H1 (cell line): ENCODE measurements around the gene OR2A12. TPM values are rescaled to one million over a fixed set of nuclear protein-coding genes. Genes with fewer than 3 reads are reported as not detected.

Experiments used
- CTCF ChIA-PET: fragments of 300-600 bp; sonication (Branson Sonifier 250); formaldehyde crosslinking; loops from one replicate; lab custom pipeline; 2021; ENCODE audit not compliant: partially characterized antibody; lab: Charles Lee
- POLR2A ChIA-PET: fragments of 300-600 bp; sonication (Branson Sonifier 250); formaldehyde crosslinking; loops from one replicate; lab custom pipeline; 2021; ENCODE audit warnings: inconsistent platforms; ENCODE audit not compliant: partially characterized antibody; lab: Charles Lee
- DNase-seq, 2 experiments: peaks; one replicate each; pipeline versions ENCODE4 v3.0.0 to v3.0.0-alpha.2; 2010 to 2022; ENCODE audit warnings: low spot score in 2 of 2, low read depth in 1 of 2, mixed read lengths in 1 of 2
- FAIRE-seq: peaks from 2 replicates; lab custom pipeline; 2011; peaks lifted over from hg19 to GRCh38; lab: Jason Lieb, UNC
- H2AFZ ChIP-seq: 2 replicates; pipeline ENCODE4 v1.8.1; 2012; ENCODE audit warnings: low read length, inconsistent platforms
- H2AK5ac ChIP-seq: 2 replicates; pipeline ENCODE4 v1.6.1; 2013; ENCODE audit warnings: low read depth, low read length
- H2BK120ac ChIP-seq: replicated peaks from 2 replicates; pipeline ENCODE3; 2013; ENCODE audit warnings: low read depth, low read length, inconsistent platforms
- H2BK12ac ChIP-seq: 2 replicates; pipeline ENCODE4 v1.6.1; 2013; ENCODE audit warnings: low read depth, low read length
- H2BK15ac ChIP-seq: 2 replicates; pipeline ENCODE4 v1.6.1; 2013; ENCODE audit warnings: low read length
- H2BK20ac ChIP-seq: 2 replicates; pipeline ENCODE4 v1.6.1; 2013; ENCODE audit warnings: low read length
- H2BK5ac ChIP-seq: 2 replicates; pipeline ENCODE4 v1.6.1; 2013; ENCODE audit warnings: low read depth, low read length
- H3K14ac ChIP-seq: 2 replicates; pipeline ENCODE4 v1.6.1; 2013; ENCODE audit warnings: inconsistent platforms; ENCODE audit not compliant: insufficient read length
- H3K18ac ChIP-seq: 2 replicates; pipeline ENCODE4 v1.6.1; 2013; ENCODE audit warnings: low read length; ENCODE audit errors: extremely low read depth
- H3K23ac ChIP-seq: 2 replicates; pipeline ENCODE4 v1.6.1; 2013; ENCODE audit warnings: inconsistent platforms; ENCODE audit not compliant: insufficient read length
- H3K23me2 ChIP-seq: 2 replicates; pipeline ENCODE4 v1.6.1; 2013; ENCODE audit warnings: low read depth, low read length
- H3K27ac ChIP-seq: 2 replicates; pipeline ENCODE4 v1.6.1; 2011; ENCODE audit warnings: low read depth, low read length, inconsistent platforms
- H3K27me3 ChIP-seq, 4 experiments: replicated peaks in 1 of 4; 1 replicate in 1 of 4; 2 replicates in 3 of 4; pipeline versions ENCODE4 v1.6.1 to v1.8.1; 2011 to 2013; ENCODE audit warnings: low read length in 3 of 4, mild to moderate bottlenecking in 3 of 4, inconsistent platforms in 2 of 4, mixed read lengths in 2 of 4, moderate library complexity in 1 of 4; ENCODE audit not compliant: control insufficient read depth in 3 of 4, insufficient read depth in 3 of 4; ENCODE audit errors: extremely low read depth in 1 of 4
- H3K36me3 ChIP-seq, 4 experiments: 2 replicates each; pipeline versions ENCODE4 v1.6.1 to v1.8.1; 2011 to 2013; ENCODE audit warnings: mild to moderate bottlenecking in 4 of 4, low read length in 3 of 4, moderate library complexity in 2 of 4, control low read depth in 1 of 4, inconsistent platforms in 1 of 4; ENCODE audit not compliant: insufficient read depth in 4 of 4, control insufficient read depth in 2 of 4
- H3K4ac ChIP-seq: replicated peaks from 2 replicates; pipeline ENCODE3; 2013; ENCODE audit warnings: low read length, low read depth, mixed read lengths, inconsistent platforms; ENCODE audit not compliant: insufficient read length
- H3K4me1 ChIP-seq, 4 experiments: replicated peaks in 1 of 4; 1 replicate in 1 of 4; 2 replicates in 3 of 4; pipeline versions ENCODE4 v1.6.1 to v1.8.1; 2011 to 2013; ENCODE audit warnings: low read length in 3 of 4, inconsistent platforms in 2 of 4, mixed read lengths in 1 of 4; ENCODE audit not compliant: insufficient read depth in 4 of 4, control insufficient read depth in 3 of 4
- H3K4me2 ChIP-seq, 2 experiments: 2 replicates each; pipeline versions ENCODE4 v1.6.1 to v1.8.1; 2011 to 2013; ENCODE audit warnings: low read depth in 2 of 2, low read length in 2 of 2, control low read depth in 1 of 2, inconsistent platforms in 1 of 2, mild to moderate bottlenecking in 1 of 2; ENCODE audit not compliant: insufficient read depth in 1 of 2
- H3K4me3 ChIP-seq, 4 experiments: fragments of 200-600, 300-600 bp in 1 of 4; sonication (generic), shearing (Covaris generic), sonication (Bioruptor Twin) in 1 of 4; 2 replicates each; pipeline versions ENCODE4 v1.5.1 to v1.8.1; 2011 to 2016; ENCODE audit warnings: low read length in 4 of 4, low read depth in 3 of 4, control low read depth in 2 of 4, inconsistent platforms in 2 of 4, mild to moderate bottlenecking in 2 of 4, mixed read lengths in 1 of 4, moderate library complexity in 1 of 4; ENCODE audit not compliant: insufficient read depth in 2 of 4; ENCODE audit errors: extremely low read depth in 1 of 4
- H3K56ac ChIP-seq: replicated peaks from 2 replicates; pipeline ENCODE3; 2013; ENCODE audit warnings: low read depth, mild to moderate bottlenecking, mixed read lengths, low read length, inconsistent platforms; ENCODE audit not compliant: insufficient read length
- H3K79me1 ChIP-seq: 2 replicates; pipeline ENCODE4 v1.6.1; 2013; ENCODE audit warnings: low read depth, low read length, control low read depth
- H3K79me2 ChIP-seq, 2 experiments: 2 replicates each; pipeline versions ENCODE4 v1.6.1 to v1.8.1; 2012 to 2013; ENCODE audit warnings: low read length in 2 of 2, mild to moderate bottlenecking in 2 of 2, inconsistent platforms in 1 of 2; ENCODE audit not compliant: insufficient read depth in 2 of 2, control insufficient read depth in 1 of 2
- H3K9ac ChIP-seq, 4 experiments: replicated peaks in 1 of 4; 1 replicate in 1 of 4; 2 replicates in 3 of 4; pipeline versions ENCODE4 v1.6.1 to v1.8.1; 2011 to 2013; ENCODE audit warnings: low read depth in 3 of 4, low read length in 3 of 4, control low read depth in 2 of 4, mild to moderate bottlenecking in 2 of 4, moderate library complexity in 2 of 4, inconsistent platforms in 1 of 4; ENCODE audit errors: extremely low read depth in 1 of 4
- H3K9me3 ChIP-seq, 2 experiments: 2 replicates each; pipeline versions ENCODE4 v1.6.1 to v1.8.1; 2012 to 2013; ENCODE audit warnings: mild to moderate bottlenecking in 2 of 2, moderate library complexity in 2 of 2, control low read depth in 1 of 2, inconsistent platforms in 1 of 2, low read depth in 1 of 2, low read length in 1 of 2, mixed read lengths in 1 of 2; ENCODE audit not compliant: insufficient read depth in 2 of 2
- H4K20me1 ChIP-seq, 2 experiments: replicated peaks in 1 of 2; 2 replicates each; pipeline versions ENCODE3 to v1.8.1; 2011 to 2013; ENCODE audit warnings: inconsistent platforms in 2 of 2, low read length in 2 of 2, mild to moderate bottlenecking in 1 of 2; ENCODE audit not compliant: insufficient read depth in 2 of 2, control insufficient read depth in 1 of 2
- H4K5ac ChIP-seq: 2 replicates; pipeline ENCODE4 v1.6.1; 2013; ENCODE audit warnings: low read length, low read depth, mixed read lengths, inconsistent platforms; ENCODE audit not compliant: insufficient read length
- H4K8ac ChIP-seq: 2 replicates; pipeline ENCODE4 v1.8.0; 2013; ENCODE audit warnings: mild to moderate bottlenecking, moderate library complexity, low read length, inconsistent platforms; ENCODE audit not compliant: insufficient read depth; ENCODE audit errors: extremely low read depth
- H4K91ac ChIP-seq: replicated peaks from 2 replicates; pipeline ENCODE3; 2013; ENCODE audit warnings: low read length, mixed read lengths, inconsistent platforms; ENCODE audit not compliant: insufficient read length
- SP1 ChIP-seq: IDR thresholded peaks from 2 replicates; pipeline ENCODE4 v1.6.1; 2011; ENCODE audit warnings: low read depth, low read length
- WGBS, 2 experiments: shearing (Covaris generic) in 1 of 2; methylation state at CpG; one replicate each; pipeline versions ENCODE4 v1.1.6 to v1.1.7; 2013 to 2015; ENCODE audit warnings: low lambda C conversion rate in 2 of 2, mixed read lengths in 2 of 2, inconsistent platforms in 1 of 2, low coverage in 1 of 2, missing lambda C conversion rate in 1 of 2; ENCODE audit not compliant: insufficient replicate concordance in 2 of 2, insufficient coverage in 1 of 2, insufficient read length in 1 of 2; ENCODE audit errors: extremely low coverage in 1 of 2, missing lambda C conversion rate in 1 of 2; 5-methylcytosine and 5-hydroxymethylcytosine counted together
- polyA plus RNA-seq, 7 experiments: library from polyadenylated mRNA; depleted of rRNA in 3 of 7; stranded (reverse) in 5 of 7; unstranded in 2 of 7; fragments of >200 nt in 5 of 7; fragments of 200-250 nt in 2 of 7; gene quantifications; 1 replicate in 5 of 7; 2 replicates in 1 of 7; 4 replicates in 1 of 7; pipeline versions ENCODE4 v1.2.1 to v1.2.3, GENCODE V29; 2011 to 2013; ENCODE audit warnings: missing spikeins in 2 of 7, mixed read lengths in 2 of 7
- total RNA-seq: library from RNA; stranded (reverse); fragmentation: NEBNext Ultra II Directional; extraction: Animal tissue kit (Norgen Biotek cat#: 25700); gene quantifications from 2 replicates; pipeline ENCODE4 v1.2.1, GENCODE V29; 2021

OR2A12 gene
- total and polyA plus RNA-seq, 2 of the 8 experiments (the other 6 are each of a cell fraction or from before 2014, with no cell fraction given): not detected

DNA sequence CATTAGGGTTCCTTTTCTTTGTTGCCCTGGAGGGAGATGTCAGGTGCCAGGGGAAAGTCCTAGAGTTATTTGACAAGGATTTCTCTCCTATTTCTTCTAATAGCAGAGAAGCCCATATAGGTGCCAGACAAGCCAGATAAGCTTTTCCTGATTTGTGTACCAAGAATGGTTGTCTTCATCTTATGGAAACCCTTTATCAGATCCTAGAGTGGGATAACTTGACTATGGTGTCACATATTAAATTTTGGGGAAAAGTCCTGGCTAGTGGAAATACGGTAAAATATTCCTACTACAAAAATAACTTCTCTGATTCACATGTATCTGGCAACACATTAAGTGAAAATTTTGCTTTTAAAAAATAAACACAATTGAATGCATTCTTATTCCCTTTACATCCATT is 1.2 kb downstream of the OR2A12 start:
- FAIRE-seq: no peak
- Histone ChIP-seq H2BK20ac (no peak overlapping the region), H3K79me1 (no peaks in the 10 kb centered on the region), H3K4ac (no peak overlapping the region), H3K36me3 (no peaks in the 10 kb centered on the region), H2BK12ac (no peak overlapping the region), H3K4me1 (no peaks in the 10 kb centered on the region), H3K9ac (no peak overlapping the region), H4K20me1 (no peaks in the 10 kb centered on the region), H3K56ac (no peak overlapping the region), H2BK15ac (no peak overlapping the region), H2AFZ (no peak overlapping the region), H2BK5ac (no peak overlapping the region), H4K5ac (no peak overlapping the region), H3K79me2 (no peaks in the 10 kb centered on the region), H3K23me2 (no peaks in the 10 kb centered on the region), H3K27me3 (no peaks in the 10 kb centered on the region), H4K8ac (no peak overlapping the region), H3K23ac (no peak overlapping the region), H3K18ac (no peak overlapping the region), H3K9me3 (no peaks in the 10 kb centered on the region), H3K14ac (no peak overlapping the region), H3K4me2 (no peak overlapping the region), H4K91ac (no peak overlapping the region), H2AK5ac (no peak overlapping the region), H2BK120ac (no peak overlapping the region), H3K4me3 (no peak overlapping the region), H3K27ac (no peak overlapping the region)
- ChIA-PET CTCF (interaction anchor here (1.3 kb wide), 1 partner anchor 24 kb away, joined by 4 read pairs; no protein-coding TSS in a partner anchor), POLR2A (no interaction called here)
- WGBS, 2 experiments: 85% methylated on average over 1 of the region's 1 CpG; no CpG with 5 or more reads in 1 of the 2 experiments
- no peak for DNase-seq
- no peak for TF ChIP-seq SP1
